Stimulated activated CD8-positive, alpha-beta memory T cell treated with anti-CD3 and anti-CD28 coated beads, Interleukin-7, amount 100 ng/mL, for 4 hours (primary cell): Measurements from ENCODE around the gene NPNT.
"Not testable (repeated sequence)": the region's sequence is repeated elsewhere in the genome, so short reads cannot be mapped to it uniquely, and the experiment has no call there.

Experiments
- DNase-seq, 2 donors: peaks; one replicate each; pipeline ENCODE4 v3.0.0-alpha.2; 2020; ENCODE audit warnings: low read depth in 2 of 2

The NPNT gene, protein sequence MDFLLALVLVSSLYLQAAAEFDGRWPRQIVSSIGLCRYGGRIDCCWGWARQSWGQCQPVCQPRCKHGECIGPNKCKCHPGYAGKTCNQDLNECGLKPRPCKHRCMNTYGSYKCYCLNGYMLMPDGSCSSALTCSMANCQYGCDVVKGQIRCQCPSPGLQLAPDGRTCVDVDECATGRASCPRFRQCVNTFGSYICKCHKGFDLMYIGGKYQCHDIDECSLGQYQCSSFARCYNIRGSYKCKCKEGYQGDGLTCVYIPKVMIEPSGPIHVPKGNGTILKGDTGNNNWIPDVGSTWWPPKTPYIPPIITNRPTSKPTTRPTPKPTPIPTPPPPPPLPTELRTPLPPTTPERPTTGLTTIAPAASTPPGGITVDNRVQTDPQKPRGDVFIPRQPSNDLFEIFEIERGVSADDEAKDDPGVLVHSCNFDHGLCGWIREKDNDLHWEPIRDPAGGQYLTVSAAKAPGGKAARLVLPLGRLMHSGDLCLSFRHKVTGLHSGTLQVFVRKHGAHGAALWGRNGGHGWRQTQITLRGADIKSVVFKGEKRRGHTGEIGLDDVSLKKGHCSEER

DNA sequence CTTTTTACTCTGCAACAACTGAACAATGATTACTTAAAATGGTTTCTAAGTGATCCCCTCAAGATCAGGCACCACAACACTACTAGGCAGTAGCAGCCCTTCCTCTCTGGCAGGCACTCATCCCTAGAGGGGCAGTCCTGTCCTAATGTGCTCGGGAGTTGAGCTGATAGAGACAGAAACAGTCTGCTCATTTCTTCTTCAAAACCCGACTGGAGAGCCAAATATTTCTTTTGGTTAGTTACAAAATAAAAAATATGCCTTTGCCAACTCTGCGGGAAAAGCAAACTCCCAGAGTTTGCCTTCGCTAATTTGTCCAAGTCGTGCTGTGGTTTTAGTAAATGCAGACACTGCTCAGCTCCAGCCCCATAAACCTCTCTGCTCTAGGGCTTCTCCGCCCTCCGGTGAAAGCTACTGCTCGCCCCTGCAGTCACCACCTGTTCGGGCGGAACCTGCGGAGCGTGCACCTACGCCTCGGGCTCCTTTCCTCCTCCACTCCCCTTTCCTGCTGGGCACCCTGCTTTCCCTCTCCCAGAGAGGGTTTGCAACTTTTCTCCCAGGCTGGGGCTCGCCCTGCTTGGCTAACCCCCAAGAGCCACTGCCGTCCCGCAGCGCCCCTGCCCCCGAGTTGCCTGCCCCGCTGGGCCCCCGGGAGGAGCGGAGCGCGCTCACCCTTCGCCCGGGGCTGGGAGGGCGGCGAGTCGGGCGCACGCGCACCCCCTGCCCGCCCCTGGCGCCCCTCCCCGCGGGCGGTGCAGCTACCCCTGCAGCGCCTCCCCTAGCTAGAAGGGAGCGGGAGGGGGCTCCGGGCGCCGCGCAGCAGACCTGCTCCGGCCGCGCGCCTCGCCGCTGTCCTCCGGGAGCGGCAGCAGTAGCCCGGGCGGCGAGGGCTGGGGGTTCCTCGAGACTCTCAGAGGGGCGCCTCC is at the start of gene NPNT:
TSS of gene NPNT (plus strand) at position 812 of the 923 bp plus-strand sequence. CDS start 182 bp downstream, outside the sequence.
- no peak for DNase-seq

DNA sequence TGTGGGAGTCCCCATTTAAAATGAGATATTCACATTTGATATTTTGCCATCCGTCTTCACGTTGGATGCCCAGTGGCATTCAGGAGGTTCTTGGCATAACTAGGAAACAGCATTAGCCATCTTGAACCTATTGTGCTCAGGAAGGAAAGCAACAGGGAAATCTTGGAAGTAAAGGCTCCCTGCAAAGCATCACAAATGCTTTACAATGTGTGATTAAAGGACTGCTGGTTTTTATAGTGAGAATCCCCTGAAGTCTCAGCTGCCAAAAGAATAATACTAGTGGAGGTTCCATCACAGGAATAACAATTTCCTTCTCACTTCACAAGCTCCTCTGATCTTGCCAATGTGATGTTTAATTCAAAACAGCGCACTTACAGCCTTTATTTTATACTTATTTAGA is 49.7 kb upstream of the NPNT start:
- DNase-seq = no peak

DNA sequence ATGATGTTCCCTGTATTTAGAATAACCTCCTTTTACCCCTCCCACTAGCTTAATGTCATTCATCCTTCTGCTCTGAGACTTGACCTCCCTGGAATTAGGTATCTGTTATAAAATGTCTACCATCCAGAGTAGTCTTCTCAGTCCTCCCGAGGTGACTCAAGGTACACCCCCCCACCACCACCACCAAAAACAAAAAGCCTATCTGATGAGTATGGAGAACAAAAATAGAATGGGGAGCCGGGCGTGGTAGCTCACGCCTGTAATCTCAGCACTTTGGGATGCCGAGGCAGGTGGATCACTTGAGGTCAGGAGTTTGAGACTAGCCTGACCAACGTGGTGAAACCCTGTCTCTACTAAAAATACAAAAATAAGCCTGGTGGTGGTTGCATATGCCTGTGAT is 46.9 kb upstream of the NPNT start:
- not testable (repeated sequence) for DNase-seq

DNA sequence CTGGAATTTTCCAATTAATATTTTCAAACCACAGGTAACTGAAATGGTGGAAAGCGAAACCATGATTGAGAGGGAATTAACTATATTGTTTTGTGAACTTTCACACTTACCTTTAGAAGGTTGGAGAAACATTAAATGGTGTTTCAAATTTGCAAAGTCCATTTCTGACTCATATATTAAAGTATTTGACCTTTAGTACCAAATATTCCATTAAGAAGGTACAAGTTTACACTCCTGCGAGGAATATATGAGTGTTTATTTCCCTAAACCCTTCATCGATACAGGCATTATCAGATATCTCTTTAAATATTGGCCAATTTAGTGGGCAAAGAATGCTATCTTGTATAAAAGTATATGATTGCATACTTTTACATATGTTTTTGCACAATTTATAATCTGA is 44.1 kb upstream of the NPNT start:
- DNase-seq = no peak

DNA sequence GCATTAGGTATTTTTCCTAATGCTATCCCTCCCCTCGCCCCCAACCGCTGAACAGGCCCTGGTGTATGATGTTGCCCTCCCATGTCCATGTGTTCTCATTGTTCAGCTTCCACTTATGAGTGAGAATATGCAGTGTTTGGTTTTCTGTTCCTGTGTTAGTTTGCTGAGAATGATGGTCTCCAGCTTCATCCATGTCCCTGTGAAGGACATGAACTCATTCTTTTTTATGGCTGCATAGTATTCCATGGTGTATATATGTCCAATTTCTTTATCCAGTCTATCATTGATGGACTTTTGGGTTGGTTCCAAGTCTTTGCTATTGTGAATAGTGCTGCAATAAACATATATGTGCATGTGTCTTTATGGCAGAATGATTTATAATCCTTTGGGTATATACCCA is 43.0 kb upstream of the NPNT start:
- DNase-seq = not testable (repeated sequence)

DNA sequence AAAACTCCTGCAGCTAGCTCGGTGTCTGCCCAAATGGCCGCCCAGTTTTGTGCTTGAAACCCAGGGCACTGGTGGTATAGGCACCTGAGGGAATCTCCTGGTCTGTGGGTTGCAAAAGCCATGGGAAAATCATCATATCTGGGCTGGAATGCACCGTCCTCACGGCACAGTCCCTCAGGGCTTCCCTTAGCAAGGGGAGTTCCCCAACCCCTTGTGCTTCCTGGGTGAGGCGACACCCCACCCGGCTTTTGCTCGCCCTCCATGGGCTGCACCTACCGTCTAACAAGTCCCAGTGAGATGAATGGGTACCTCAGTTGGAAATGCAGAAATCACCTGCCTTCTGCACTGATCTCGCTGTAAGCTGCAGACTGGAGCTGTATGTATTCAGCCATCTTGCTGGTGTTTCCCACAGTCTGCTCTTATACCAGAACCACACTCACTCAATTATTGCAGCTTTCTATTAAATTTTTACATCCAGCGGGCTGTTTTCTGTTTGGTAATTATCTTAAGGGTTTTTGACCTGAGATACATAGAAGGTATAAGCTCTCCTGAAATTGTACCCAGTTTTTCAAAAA is 36.7 kb upstream of the NPNT start:
- no peak for DNase-seq

DNA sequence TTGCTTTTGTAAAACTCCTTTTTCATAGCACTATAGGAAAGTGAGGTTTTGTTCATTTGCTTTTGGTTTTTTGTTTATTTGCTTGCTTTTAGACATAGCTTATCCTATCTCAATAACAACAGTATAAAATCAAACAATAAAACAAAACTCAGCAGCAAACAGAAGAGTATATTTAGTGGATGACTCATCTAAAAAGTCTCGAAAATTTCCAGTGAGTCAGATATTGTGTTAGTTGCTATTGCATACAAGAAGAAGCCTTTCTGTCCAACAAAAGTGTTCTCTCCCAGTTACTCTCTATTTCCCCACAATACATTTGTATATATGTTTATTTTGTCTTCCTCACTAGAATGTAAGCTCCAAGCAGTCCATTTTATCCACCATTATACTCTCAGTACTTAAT is 36.0 kb upstream of the NPNT start:
- DNase-seq = no peak

DNA sequence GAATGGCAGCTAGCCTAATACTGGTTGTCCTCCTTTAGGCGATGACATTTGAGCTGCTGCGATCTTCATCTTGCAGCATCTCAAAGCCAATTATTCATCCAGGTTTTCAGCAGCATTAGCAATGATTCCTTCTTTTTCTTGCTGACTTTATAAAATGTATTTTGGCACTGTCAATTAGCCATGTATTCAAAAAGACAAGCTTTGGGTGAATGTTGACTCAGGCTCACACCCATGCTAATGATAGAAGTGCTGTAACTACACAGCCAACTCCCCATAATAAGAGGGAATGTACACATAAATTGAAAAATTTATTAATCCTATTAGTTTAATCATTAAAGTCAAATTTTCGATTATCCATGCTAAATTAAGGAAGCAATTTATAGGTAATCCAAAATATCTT is 24.3 kb upstream of the NPNT start:
- DNase-seq = no peak

DNA sequence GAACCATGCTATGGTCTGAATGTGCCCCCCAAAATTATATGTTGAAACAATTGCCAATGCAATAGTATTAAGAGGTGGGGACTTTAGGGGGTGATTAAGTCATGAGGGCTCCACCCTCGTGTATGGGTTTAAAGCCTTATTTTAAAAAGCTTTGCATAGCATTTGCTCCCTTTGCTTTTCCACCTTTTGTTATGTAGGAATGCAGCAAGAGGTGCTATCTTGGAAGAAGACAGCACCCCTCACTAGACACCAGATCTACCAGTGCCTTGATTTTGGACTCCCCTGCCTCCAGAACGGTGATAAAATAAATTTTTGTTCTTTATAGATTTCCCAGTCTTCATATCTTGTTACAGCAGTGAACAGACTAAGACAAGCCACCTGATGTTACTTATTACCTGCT is 23.3 kb upstream of the NPNT start:
- DNase-seq = no peak

DNA sequence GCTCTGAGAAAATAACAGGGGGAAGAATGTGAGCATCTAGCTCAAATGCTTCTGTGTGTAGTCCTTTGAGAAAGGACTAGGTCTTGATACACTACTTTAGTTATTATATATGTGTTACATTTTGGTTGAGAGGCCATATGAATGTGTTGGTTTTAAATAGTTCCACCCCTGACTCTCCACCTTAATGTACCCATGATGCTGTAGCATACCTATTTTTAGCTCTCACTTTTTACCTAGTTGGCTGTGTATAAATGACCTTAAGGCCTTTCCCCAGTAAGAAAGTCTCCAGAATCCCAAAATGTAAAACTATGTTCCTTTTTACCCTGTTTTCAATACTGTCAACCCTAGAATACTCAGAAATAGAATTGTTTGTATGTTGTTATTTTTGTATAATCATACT is 20.0 kb upstream of the NPNT start:
- no peak for DNase-seq

DNA sequence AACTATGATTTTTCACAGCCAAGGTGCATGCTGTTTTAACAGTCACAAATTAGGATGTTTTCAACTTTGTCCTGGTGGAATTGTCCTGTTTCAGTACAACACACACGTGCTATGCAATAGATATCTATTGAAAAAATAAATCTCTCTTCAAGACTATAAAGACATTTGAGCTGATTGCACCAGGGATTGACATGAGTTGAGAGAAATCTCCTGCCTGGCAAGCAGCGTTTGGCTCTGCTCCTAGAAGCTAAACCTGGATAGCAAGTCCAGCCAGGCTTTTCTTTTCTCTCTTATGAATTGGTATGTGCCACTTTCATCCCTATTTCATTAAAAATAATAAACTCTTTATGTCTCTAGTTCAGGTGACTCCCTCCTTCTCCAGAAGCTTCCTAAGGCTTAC is 16.6 kb upstream of the NPNT start:
- DNase-seq = no peak

DNA sequence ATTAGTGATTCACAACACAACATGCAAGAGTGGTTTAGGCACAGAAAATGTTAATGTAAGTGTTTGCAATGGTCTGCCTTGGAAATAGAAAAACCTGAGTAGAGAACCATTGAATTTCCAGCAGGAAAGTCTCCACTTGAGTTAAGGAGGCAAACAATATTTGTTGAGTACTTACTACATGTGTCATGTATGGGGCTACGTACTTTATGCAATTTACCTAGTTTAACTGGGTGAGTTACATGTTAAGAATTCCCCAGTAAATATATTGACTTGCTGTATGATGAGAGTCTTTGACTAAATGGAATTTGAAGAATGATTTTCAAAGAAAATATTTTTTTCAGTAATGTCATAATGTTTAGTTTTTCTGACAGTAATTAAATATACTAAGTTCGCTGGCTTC is 7.8 kb upstream of the NPNT start:
- no peak for DNase-seq

DNA sequence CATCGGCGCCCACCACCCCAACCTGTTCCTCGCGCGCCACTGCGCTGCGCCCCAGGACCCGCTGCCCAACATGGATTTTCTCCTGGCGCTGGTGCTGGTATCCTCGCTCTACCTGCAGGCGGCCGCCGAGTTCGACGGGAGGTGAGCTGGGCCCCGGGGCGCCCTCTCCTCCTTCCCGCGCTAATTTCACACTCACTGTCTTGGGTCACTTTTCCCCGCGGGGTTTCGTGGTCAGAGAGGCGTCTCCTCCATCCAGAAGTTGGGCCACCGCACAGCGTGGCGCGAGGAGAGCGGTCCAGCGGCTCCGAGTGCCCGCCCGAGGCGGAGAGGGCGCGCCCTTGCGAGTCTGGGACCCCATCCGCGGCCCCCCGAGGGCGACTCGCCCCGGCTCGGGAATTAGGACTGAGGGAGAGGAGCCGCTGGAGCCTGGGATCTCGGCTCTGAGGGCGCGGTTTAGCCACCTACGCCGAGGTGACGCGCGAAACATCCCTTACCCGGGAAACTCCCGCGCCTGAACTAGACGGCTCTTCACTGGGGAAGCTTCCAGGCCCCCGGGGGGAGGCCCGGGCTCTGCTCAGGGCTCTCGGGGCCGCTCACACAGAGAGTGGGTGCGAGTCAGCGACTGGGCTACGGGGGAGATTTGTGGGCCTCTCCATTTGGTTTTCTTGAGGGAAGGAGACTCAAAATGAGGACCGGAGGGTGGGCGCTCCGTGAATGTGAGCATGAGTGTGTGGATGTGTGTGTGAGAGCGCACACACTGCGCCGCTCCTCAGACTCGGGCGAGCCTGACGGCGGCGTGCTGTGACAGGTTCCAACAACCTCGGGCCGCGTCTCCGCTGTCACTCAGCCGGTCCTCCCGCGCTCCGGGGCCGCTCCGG is 551 bp downstream of the NPNT start:
- no peak for DNase-seq

DNA sequence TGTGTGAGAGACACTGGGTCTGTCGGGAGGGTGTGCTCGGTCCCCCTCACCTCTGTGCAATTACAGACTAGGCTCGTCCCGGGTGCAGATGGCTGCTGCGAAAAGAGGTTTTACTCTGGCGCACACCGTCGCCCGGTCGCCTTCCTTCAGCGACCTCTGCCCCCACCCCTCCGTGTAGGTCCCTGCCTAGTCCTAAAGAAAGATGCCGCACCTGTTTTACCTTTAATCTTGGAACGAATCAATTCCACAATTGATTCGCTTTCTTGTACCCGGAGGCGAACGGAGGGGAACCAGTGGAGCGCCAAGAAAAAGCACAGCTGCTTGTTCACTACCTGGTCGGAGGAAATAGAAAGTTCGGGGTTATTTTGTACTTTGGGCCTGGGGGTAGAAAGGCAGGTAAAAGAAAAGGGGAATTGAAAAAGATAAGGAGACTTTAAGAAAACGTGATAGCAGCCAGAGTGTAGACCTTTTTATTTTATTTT is 1.2 kb downstream of the NPNT start:
- no peak for DNase-seq

DNA sequence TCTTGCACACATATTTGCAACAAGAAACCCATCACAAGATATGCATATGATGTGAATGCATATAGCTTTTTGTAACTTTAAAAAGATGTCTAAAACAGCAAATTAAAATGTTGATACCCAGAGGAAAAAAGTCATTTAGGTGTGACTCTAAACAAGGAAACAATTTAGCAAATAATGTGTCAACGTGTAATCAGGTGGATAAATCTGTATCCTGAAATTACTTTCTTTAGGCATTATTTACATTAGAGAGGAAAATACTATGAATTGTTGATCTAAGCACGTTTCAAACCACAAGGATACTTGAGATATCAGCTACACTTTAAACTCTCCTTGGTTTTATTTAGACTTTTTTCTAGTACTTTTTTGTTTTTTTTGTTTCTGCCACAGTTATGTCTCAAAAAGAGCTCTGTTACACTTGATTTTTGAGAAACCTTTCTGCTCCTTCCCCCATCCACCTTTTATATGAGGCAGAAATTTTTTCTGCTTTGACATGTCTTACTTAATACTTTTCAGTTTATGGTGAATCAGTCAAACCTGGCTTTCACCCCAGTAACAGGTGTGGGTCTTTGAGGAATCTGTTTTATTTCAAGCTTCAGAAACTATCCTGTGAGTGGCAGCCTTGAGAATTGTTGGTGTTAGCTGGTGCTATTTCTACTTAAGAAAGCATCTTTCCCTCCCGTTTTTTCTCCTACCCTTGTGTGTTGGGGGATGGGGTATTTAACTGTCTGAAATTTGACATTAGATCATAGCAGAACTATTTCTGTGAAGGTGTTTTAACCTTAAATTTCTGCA is 1.9 kb downstream of the NPNT start:
- DNase-seq = no peak

DNA sequence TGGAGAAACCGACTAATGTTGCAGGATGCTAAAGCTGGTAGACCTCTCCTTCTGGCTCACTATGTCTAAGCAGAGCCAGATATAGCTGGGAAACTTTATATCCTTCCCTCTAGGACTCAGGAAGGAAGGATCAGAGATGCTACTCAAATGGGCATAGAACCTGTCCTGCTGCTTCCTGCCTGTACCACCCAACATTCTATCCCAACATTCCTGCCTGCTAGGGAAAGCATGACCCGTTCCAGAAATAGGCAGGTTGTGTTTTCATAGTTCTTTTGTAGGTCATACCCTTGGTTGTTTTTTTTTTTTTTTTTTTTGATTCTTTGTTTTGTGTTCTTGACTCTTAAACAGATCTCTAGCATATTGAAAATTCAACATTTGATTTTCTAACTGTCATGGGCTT is 5.3 kb downstream of the NPNT start:
- no peak for DNase-seq

DNA sequence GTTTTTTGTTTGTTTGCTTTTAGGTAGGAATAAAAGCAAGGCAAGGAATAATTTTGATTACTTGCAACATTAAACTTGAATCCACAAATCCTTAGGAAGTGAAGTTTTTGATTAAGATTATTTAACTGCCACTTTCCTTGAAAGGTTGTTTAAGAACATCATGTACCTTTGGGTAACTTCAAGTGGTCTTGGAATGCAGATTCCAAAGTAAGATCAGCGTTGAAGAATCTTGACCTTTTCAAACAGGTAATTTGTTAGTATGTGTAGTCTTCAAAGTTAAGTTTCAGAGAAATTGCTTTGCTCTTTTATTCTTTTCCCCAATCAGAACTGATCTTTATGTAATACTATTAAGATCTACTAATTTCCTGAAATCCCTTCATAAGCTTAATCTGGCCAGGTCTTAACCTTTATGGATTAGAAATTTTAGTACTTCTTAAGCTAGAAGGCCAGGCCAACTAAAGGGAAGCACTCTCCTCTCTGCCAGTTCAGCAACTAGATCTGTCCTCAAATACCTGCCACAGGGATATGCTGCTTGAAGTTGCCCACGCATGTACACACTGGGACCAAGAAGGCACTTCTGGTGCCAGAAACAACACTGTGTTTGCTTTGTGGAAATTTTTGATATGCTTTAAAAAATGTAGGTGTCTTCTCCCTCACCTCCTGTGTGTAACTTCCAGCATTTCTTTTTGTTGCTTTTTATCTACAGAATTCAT is 7.4 kb downstream of the NPNT start:
- DNase-seq = no peak

DNA sequence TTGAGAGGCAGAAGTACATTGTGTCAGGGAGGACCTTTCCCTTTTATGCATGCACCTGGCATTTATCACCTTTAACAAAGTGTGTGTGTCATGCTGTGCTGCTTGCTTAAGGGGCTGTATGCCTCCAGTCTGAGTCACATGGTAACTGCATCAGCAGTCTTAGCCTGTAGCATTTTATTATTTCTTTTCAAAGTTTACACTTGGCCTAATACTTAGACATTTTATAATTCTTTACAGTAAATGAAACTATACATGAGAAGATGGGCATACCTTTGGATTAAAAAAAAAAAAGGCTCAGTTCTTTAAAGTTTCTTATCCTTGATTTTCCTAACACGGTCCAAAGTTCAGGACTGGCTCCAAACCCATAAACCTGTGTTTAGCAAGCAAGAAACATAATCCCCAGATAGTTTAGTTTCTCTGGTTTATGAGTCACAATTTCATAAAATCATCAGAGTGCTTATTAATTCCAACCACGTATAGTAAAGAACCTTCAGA is 14.6 kb downstream of the NPNT start:
- DNase-seq = no peak

DNA sequence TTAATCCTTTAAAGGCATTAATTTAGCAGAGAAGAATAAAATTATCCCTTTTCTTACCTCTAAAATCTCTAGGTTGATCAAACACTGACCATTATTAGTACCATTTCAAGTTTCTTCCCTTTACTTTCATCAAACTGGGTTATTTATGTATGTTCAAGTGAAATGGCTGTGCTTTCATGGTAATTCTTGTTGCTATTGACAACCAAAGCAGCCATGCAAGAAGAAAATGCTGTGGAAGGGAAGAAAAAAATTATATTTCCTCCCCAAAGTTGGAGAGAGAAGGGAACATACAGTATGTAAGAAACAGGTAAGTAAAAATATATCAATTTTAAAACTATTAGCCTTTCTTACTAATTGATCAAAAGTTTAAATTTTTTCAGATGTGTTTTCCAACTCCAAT is 16.2 kb downstream of the NPNT start:
- no peak for DNase-seq
